Parathyroid adenoma (tissue), 2 donors: Measurements from ENCODE around the gene LPAR3.

Experiments used
- H2AFZ ChIP-seq: fragments of 300-600 bp; sonication (generic); one replicate; pipeline ENCODE4 v1.7.0; 2017; ENCODE audit warnings: antibody characterized with exemption, mild to moderate bottlenecking
- H3K27ac ChIP-seq: fragments of 300-600 bp; sonication (generic); one replicate; pipeline ENCODE4 v1.7.0; 2017
- H3K27me3 ChIP-seq: fragments of 300-600 bp; sonication (generic); one replicate; pipeline ENCODE4 v1.7.0; 2017; ENCODE audit warnings: low read length; ENCODE audit not compliant: control insufficient read depth, insufficient read depth
- H3K36me3 ChIP-seq: fragments of 300-600 bp; sonication (generic); one replicate; pipeline ENCODE4 v1.7.0; 2017; ENCODE audit warnings: low read length; ENCODE audit not compliant: control insufficient read depth, insufficient read depth
- H3K4me1 ChIP-seq: fragments of 300-600 bp; sonication (generic); one replicate; pipeline ENCODE4 v1.7.0; 2017; ENCODE audit warnings: control low read depth
- H3K4me2 ChIP-seq: fragments of 300-600 bp; sonication (generic); one replicate; pipeline ENCODE4 v1.7.0; 2017; ENCODE audit warnings: low read length
- H3K4me3 ChIP-seq: fragments of 300-600 bp; sonication (generic); one replicate; pipeline ENCODE4 v1.7.0; 2017; ENCODE audit warnings: low read depth, low read length
- H3K79me2 ChIP-seq: fragments of 300-600 bp; sonication (generic); one replicate; pipeline ENCODE4 v1.7.0; 2017; ENCODE audit warnings: control low read depth
- H3K9ac ChIP-seq: fragments of 300-600 bp; sonication (generic); one replicate; pipeline ENCODE4 v1.7.0; 2017; ENCODE audit warnings: mild to moderate bottlenecking
- H3K9me3 ChIP-seq: fragments of 300-600 bp; sonication (generic); one replicate; pipeline ENCODE4 v1.7.0; 2017; ENCODE audit warnings: low read length; ENCODE audit not compliant: control insufficient read depth
- TF ChIP-seq, protein P1 (sequence below): fragments of 300-600 bp; sonication (generic); IDR thresholded peaks from one replicate; pipeline ENCODE4 v1.7.0; 2017; ENCODE audit warnings: antibody characterized with exemption, mild to moderate bottlenecking
- donor health status: primary hyperparathyroidism.

LPAR3 gene

DNA sequence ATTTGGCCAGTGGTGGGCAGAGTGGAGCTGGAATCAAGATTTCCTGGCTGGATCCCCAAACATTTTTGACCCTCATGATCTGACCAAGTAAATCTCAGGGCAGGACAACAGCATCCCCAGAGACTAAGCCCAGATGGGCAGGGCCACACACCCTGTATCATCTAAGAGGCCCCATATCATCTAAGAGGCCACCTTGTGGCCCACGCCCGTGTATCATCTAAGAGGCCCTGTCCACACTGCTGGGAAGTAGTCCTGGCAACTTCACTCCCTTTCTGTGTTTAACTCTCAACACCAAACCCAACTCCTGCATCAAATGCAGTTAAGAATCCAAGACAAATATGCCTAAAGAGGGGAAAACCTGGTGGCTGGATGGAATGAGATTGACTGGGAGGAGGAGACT is 121.1 kb downstream of the LPAR3 start:
- H3K36me3 ChIP-seq, result no peaks in the 10 kb centered on the region
- no peaks in the 10 kb centered on the region for H3K9me3 ChIP-seq
- no peak overlapping the region for H3K9ac ChIP-seq
- no peak overlapping the region for H3K4me3 ChIP-seq
- no peak overlapping the region for H2AFZ ChIP-seq
- TF ChIP-seq, protein P1, sequence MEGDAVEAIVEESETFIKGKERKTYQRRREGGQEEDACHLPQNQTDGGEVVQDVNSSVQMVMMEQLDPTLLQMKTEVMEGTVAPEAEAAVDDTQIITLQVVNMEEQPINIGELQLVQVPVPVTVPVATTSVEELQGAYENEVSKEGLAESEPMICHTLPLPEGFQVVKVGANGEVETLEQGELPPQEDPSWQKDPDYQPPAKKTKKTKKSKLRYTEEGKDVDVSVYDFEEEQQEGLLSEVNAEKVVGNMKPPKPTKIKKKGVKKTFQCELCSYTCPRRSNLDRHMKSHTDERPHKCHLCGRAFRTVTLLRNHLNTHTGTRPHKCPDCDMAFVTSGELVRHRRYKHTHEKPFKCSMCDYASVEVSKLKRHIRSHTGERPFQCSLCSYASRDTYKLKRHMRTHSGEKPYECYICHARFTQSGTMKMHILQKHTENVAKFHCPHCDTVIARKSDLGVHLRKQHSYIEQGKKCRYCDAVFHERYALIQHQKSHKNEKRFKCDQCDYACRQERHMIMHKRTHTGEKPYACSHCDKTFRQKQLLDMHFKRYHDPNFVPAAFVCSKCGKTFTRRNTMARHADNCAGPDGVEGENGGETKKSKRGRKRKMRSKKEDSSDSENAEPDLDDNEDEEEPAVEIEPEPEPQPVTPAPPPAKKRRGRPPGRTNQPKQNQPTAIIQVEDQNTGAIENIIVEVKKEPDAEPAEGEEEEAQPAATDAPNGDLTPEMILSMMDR, result no peak
- H3K79me2 ChIP-seq, result no peaks in the 10 kb centered on the region
- H3K27me3 ChIP-seq, result no peaks in the 10 kb centered on the region
- H3K27ac ChIP-seq, result no peak overlapping the region
- no peaks in the 10 kb centered on the region for H3K4me1 ChIP-seq
- H3K4me2 ChIP-seq, result no peak overlapping the region

DNA sequence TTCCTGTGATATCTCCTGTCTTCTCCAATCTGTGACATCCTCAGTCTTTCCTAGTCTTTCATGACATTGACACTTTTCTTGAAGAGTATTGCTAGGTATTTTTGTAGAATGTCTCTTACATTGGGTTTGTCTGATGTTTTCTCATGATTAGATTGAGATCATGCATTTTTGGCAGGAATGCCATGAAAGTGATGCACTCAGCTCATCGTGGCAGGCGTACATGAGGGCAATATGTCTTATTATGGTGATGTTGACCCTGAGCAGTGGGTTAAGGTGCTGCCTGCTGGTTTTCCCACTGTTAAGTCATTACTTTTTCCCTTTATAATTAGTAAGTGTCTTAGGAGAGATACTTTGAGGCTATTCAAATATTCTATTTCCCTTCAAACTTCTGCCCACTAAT is 122.5 kb downstream of the LPAR3 start:
- Histone ChIP-seq H3K4me3 (no peak overlapping the region), H3K79me2 (no peaks in the 10 kb centered on the region), H3K4me2 (no peak overlapping the region), H3K27ac (no peak overlapping the region), H3K9me3 (no peaks in the 10 kb centered on the region), H3K36me3 (no peaks in the 10 kb centered on the region), H3K9ac (no peak overlapping the region), H3K27me3 (no peaks in the 10 kb centered on the region), H2AFZ (no peak overlapping the region), H3K4me1 (no peaks in the 10 kb centered on the region)
- TF ChIP-seq, protein P1, result no peak

DNA sequence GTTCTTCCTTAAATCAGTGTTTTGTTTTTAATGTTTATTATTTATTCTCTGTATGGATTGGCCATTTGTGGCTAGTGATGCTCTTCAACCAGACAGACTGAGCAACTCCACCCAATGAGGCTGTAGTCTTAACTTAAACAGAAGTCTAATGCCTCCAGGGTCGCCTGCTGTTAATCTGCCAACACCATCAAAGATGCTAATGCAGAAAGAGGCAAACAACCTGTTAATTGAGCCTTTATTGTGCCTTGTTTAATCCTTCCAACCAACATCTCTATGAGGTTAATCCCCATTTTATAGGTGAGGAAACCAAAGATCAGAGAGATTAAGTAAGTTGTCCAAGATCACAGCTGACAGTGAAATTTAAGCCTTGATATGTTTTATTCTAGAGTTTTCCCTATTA is 123.4 kb downstream of the LPAR3 start:
- H3K9me3 ChIP-seq, result no peaks in the 10 kb centered on the region
- no peak overlapping the region for H3K4me2 ChIP-seq
- no peak overlapping the region for H2AFZ ChIP-seq
- H3K4me1 ChIP-seq, result no peaks in the 10 kb centered on the region
- H3K27ac ChIP-seq, result no peak overlapping the region
- H3K9ac ChIP-seq, result no peak overlapping the region
- H3K36me3 ChIP-seq, result no peaks in the 10 kb centered on the region
- H3K4me3 ChIP-seq, result no peak overlapping the region
- TF ChIP-seq, protein P1, result no peak
- no peaks in the 10 kb centered on the region for H3K27me3 ChIP-seq
- no peaks in the 10 kb centered on the region for H3K79me2 ChIP-seq

DNA sequence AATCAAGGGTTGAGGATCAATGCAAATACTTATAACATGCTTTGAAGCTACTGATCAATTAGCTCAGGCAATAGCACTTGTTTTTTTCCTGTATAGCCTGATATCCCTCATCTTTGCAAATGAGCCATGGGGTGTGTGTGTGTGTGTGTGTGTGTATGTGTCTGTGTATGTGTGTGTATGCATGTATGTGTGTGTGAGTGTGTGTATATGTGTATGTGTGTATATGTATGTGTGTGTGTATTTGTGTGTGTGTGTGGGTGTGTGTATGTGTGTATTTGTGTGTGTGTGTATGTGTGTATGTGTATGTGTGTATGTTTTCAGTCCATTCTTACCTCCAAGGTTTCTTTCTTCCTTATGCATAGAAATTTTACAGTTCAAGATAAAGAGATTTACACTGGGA is 124.4 kb downstream of the LPAR3 start:
- Histone ChIP-seq H2AFZ (no peak overlapping the region), H3K4me1 (no peaks in the 10 kb centered on the region), H3K4me2 (no peak overlapping the region), H3K4me3 (no peak overlapping the region), H3K36me3 (no peaks in the 10 kb centered on the region), H3K27ac (no peak overlapping the region), H3K9ac (no peak overlapping the region), H3K9me3 (no peaks in the 10 kb centered on the region), H3K79me2 (no peaks in the 10 kb centered on the region), H3K27me3 (no peaks in the 10 kb centered on the region)
- TF ChIP-seq, protein P1, result no peak

DNA sequence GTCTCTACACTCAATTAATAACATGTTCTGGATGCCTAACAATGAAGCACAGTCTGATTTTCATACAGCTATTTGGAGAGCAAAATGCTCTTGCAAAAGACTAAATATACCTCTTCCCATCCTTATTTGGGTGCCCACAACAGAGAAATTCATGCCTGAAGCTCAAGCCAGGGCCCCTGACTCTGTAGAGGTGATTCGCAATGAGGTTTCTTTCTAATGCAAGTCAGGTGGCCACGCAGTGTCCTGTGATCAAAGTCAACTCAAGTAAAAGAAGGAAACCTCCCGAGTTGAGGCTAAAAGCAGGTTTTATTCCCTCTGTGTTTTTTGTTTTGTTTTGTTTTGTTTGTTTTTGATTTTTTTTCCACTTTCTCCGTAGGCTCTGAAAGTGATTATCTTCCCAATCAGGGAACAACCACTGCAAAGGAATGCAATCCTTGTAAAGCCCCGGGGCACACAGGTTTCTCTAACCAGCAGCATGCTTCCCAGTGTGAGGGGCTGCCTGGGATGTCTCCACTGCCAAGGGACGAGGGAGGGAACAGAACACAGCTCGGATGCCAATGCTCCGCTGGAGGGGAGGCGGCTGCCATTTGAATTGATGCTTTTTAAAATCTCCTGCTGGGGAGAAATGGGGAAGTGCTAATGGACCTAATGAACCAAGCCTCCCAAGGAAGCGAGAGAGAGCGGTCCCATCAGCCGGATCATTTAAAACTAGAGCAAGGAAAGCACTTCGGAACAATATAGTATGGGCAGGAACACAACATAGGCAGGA is 128.9 kb downstream of the LPAR3 start:
- H3K4me2 ChIP-seq, result no peak overlapping the region
- H3K4me1 ChIP-seq, result no peaks in the 10 kb centered on the region
- H3K79me2 ChIP-seq, result no peaks in the 10 kb centered on the region
- H2AFZ ChIP-seq, result no peak overlapping the region
- no peaks in the 10 kb centered on the region for H3K27me3 ChIP-seq
- H3K9me3 ChIP-seq, result no peaks in the 10 kb centered on the region
- H3K9ac ChIP-seq, result no peak overlapping the region
- no peak overlapping the region for H3K4me3 ChIP-seq
- TF ChIP-seq, protein P1, result no peak
- no peak overlapping the region for H3K27ac ChIP-seq
- H3K36me3 ChIP-seq, result no peaks in the 10 kb centered on the region
